ENCODE data around the gene ACD. TPM values are rescaled to one million over a fixed set of nuclear protein-coding genes. Genes with fewer than 3 reads are reported as not detected.

ACD gene
- total and polyA plus RNA-seq, 2 of the 4 experiments (the other 2 are of a cell fraction): 15.6 to 31.1 TPM

DNA sequence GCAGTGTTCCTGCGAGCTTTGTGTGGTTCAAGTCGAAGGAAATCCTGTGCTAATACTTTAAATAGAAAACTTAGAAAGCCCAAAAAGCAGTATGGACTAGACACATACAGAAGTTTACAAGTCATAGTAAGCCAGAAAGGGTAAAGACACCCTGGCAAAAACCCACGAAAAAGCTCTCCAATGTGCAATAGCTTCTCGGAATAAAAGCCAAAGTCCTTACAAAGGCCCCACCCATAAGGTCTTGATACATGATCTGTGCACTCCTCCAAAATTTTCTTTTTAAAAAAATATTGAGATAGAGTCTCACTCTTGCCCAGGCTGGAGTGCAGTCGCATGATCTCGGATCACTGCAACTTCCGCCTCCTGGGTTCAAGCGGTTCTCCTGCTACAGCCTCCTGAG lies 16.9 kb upstream of the ACD start:
- Histone ChIP-seq H3K23ac (ENCODE audit: low read depth, low read length) (no peak overlapping the region), H3K4me3 (ENCODE audit: insufficient read depth, low read depth, low read length) (no peak overlapping the region), H2AFZ (replicated peaks; ENCODE audit: low read length, poor library complexity) (no peak overlapping the region), H2BK120ac (ENCODE audit: low read depth, low read length) (no peak overlapping the region), H3K14ac (replicated peaks; ENCODE audit: low read depth, low read length) (no peak overlapping the region), H3K4ac (ENCODE audit: low read depth, low read length) (no peak overlapping the region), H3K18ac (ENCODE audit: low read depth, low read length) (no peak overlapping the region), H2AK9ac (replicated peaks; ENCODE audit: low read depth, low read length, poor library complexity) (no peak overlapping the region), H3K79me1 (ENCODE audit: low read depth in 1 of 2, low read length in 2 of 2) (peaks cover 0 to 17% of the 10 kb centered on the region in 2 experiments; a peak in 2 of 4 replicates), H2BK15ac (ENCODE audit: low read depth, low read length) (no peak overlapping the region), H3K9me1 (ENCODE audit: insufficient read depth, low read length) (0 out of 2 replicates have a peak, but pooled peaks cover 3% of the 10 kb centered on the region), H3K4me1 (ENCODE audit: control insufficient read depth, insufficient read depth, low read length) (no peaks in the 10 kb centered on the region), H3K36me3 (ENCODE audit: control insufficient read depth, insufficient read depth, low read length) (peaks cover 12% of the 10 kb centered on the region; the same call in 1 of the 2 replicates), H4K8ac (ENCODE audit: low read depth in 2 of 2, low read length in 2 of 2) (no peak overlapping the region), H4K20me1 (ENCODE audit: insufficient read depth, low read length) (0 out of 2 replicates have a peak, but pooled peaks cover 4% of the 10 kb centered on the region), H4K91ac (ENCODE audit: insufficient read depth, low read depth, low read length) (no peak overlapping the region), H2BK5ac (ENCODE audit: low read depth, low read length, poor library complexity, severe bottlenecking) (no peak overlapping the region), H3K27ac (ENCODE audit: insufficient read depth, low read length) (no peak overlapping the region), H2AK5ac (ENCODE audit: low read depth, low read length) (no peak overlapping the region), H2BK20ac (ENCODE audit: low read depth, low read length) (no peak overlapping the region), H3K4me2 (ENCODE audit: low read depth, low read length) (no peak overlapping the region), H3K56ac (ENCODE audit: extremely low read depth, insufficient read depth, low read length) (no peak overlapping the region), H3K27me3 (ENCODE audit: control insufficient read depth, insufficient read depth, low read length) (no peaks in the 10 kb centered on the region), H4K5ac (ENCODE audit: low read depth, low read length) (no peak overlapping the region), H3K9ac (ENCODE audit: low read depth, low read length) (no peak overlapping the region), H3K9me3 (ENCODE audit: control insufficient read depth, insufficient read depth, low read length) (no peaks in the 10 kb centered on the region)
- in situ Hi-C loops (cut with MboI; ENCODE audit: low sequenced_read_pairs) (no loop called here), dilution Hi-C loops (cut with HindIII; ENCODE audit: low sequenced_read_pairs, unreplicated experiment) (no loop called here), intact Hi-C loops (cut with micrococcal nuclease) (loop anchor here (10.0 kb wide), 1 partner anchor 358 kb away; no protein-coding TSS in a partner anchor)
- ATAC-seq (ENCODE audit: low read depth): no peak
- POLR2A ChIA-PET (ENCODE audit: unreplicated experiment): no interaction called here
- BruUV-seq (replicated peaks): no TSS peak
- no CpG with 5 or more reads among the region's 8 CpGs for WGBS, 2 experiments (ENCODE audit: extremely low coverage in 2 of 2, insufficient read length in 1 of 2)
- CTCF ChIA-PET: no interaction called here
- DNase-seq: no peak
- TF ChIP-seq ELK1 (IDR thresholded peaks at IDR 0.05; ENCODE audit: borderline replicate concordance, low read depth, low read length) (no peak), MXI1 (IDR thresholded peaks at IDR 0.05; ENCODE audit: borderline replicate concordance, low read depth, low read length) (no peak), BHLHE40 (IDR thresholded peaks at IDR 0.05; ENCODE audit: low read depth, low read length) (no peak), CEBPB (IDR thresholded peaks at IDR 0.05; ENCODE audit: low read depth, low read length) (no peak), POLR2A (IDR thresholded peaks at IDR 0.05; ENCODE audit: low read depth, low read length) (no peak), RFX5 (IDR thresholded peaks at IDR 0.05; ENCODE audit: low read depth, low read length) (no peak), SMC3 (IDR thresholded peaks at IDR 0.05; ENCODE audit: low read depth, low read length) (no peak)

Data from IMR-90 (cell line).